ENCODE results near the gene TEKT3. TPM values are rescaled to one million over a fixed set of nuclear protein-coding genes. Genes with fewer than 3 reads are reported as not detected.

TEKT3 gene
- total and polyA plus RNA-seq, 9 of the 15 experiments (the other 6 are each of a cell fraction or from before 2014, with no cell fraction given): not detected

GRCh38 chr17:15262291-15263205 is 78.8 kb downstream of the TEKT3 start (continued):
- TF ChIP-seq GABPB2 (CRISPR knock-in tag; conservative IDR thresholded peaks at IDR 0.05) (no peak), HMGN3 (IDR thresholded peaks at IDR 0.05; ENCODE audit: borderline replicate concordance, extremely low read depth, insufficient read length, low read depth, low read length) (no peak), ZNF23 (CRISPR knock-in tag; IDR thresholded peaks at IDR 0.05) (no peak), ARID3B (CRISPR knock-in tag; IDR thresholded peaks at IDR 0.05; ENCODE audit: borderline replicate concordance) (no peak), ETS2 (tag; IDR thresholded peaks at IDR 0.05; ENCODE audit: borderline replicate concordance, poor library complexity, severe bottlenecking) (no peak), MAFK (IDR thresholded peaks at IDR 0.05; ENCODE audit: low read length) (no peak), ZNF146 (CRISPR knock-in tag; IDR thresholded peaks at IDR 0.05; ENCODE audit: unreplicated experiment) (no peak), CREM (IDR thresholded peaks at IDR 0.05; ENCODE audit: low read depth) (0 out of 2 replicates have a peak, but pooled peaks have one; percentile 41), MEIS2 (IDR thresholded peaks at IDR 0.05; ENCODE audit: partially characterized antibody) (no peak), ASH1L (IDR thresholded peaks at IDR 0.05; ENCODE audit: borderline replicate concordance, low read depth, partially characterized antibody) (no peak), ZNF407 (IDR thresholded peaks at IDR 0.05; ENCODE audit: low read depth) (no peak), KLF16 (IDR thresholded peaks at IDR 0.05) (no peak), KHSRP (IDR thresholded peaks at IDR 0.05) (no peak), BACH1 (tag; IDR thresholded peaks at IDR 0.05) (no peak), IRF9 (tag; IDR thresholded peaks at IDR 0.05) (no peak), KLF13 (tag; IDR thresholded peaks at IDR 0.05; ENCODE audit: borderline replicate concordance, low read depth) (no peak)

Data from K562 (cell line).